GM19351 (cell line): Measurements from ENCODE around the gene HCFC1R1.

Source experiments
- ATAC-seq: cut with Tn5 transposase; IDR thresholded peaks from one replicate; pipeline ENCODE4 v1.9.1; 2021; ENCODE audit warnings: mild to moderate bottlenecking, moderate library complexity; ENCODE audit not compliant: unreplicated experiment

The HCFC1R1 gene

GRCh38 chr16:3003582-3004270 is 20.0 kb downstream of the HCFC1R1 start:
- peak; percentile 96 for ATAC-seq

- no peak for ATAC-seq
Observed at GRCh38 chr16:3001316-3001715, 22.4 kb downstream of the HCFC1R1 start.

DNA sequence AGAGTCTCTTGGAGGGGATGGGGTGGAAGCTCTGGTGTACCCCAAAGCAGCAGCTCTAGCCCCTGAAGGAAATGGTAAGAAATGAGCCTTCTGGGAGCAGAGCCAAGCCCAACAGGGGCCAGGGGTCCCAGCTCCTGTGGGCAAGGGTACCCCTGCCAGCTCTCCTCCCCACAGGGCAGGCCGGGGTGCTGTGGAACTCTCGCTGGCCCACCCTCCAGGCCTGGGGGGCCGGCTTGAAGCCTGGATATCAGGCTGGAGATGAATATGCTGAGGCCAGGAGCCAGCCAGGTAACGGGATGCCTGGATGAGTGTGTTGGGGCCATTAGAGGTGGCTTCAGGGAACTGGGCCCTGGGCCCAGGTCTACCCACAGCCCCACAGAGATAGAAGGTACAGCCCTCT is 23.2 kb downstream of the HCFC1R1 start:
- no peak for ATAC-seq

- no peak for ATAC-seq
Observed at GRCh38 chr16:2999929-3000328, 23.8 kb downstream of the HCFC1R1 start.

DNA sequence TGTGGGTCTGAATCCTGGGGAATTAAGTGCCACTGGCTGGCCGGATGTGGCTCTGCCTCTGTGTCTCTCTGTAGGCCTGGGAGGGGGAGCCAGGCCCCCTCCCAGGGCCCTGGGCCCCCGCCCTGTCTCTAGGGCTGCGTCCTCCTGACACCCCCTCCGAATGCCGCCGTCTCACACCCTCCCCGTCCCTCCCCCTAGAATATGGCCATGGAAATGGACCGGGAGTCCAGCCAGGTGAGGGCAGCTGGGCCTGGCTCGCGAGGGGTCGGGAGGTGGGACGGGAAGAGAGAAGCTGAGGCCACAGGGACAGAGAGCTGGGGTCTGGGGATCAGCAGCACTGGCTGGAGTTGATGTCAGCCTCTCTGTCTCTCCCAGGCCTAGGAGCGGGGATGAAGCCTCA is 27.4 kb downstream of the HCFC1R1 start:
- no peak for ATAC-seq

GRCh38 chr16:2992383-2993081 is 31.2 kb downstream of the HCFC1R1 start:
- no peak for ATAC-seq

DNA sequence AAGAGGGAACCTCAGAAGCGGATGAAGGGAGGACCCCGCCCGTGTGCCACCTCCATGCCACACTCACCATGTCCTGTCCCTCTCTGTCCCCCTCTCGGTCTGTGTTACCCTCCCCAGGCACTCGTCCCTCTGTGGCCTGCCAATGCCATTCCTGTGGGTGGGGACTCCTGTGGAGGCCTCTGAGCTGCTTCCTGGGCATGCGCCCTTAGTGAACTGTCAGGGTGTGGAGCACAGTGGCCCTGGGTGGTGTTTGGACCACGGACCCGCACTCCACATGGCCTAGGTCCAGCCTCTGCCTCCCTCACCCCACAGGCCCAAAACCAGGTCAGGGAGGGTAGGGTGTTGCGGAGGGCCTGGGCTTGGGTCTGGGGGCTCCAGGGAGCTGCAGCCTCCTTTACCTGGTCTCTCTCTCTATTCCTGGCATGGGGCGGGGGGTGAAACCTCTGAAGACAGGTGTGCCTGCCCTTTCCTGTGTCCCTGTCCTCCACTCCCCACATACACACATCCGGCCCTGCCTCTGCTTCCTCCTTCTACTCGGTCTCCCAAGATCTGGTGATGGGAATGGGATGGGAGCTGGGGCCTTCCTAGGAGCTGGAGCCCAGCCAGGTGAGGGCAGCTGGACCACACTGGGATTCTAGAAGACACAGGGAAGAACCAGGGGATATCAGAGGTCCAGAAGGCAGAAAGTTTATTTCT is 32.0 kb downstream of the HCFC1R1 start:
- no peak for ATAC-seq

DNA sequence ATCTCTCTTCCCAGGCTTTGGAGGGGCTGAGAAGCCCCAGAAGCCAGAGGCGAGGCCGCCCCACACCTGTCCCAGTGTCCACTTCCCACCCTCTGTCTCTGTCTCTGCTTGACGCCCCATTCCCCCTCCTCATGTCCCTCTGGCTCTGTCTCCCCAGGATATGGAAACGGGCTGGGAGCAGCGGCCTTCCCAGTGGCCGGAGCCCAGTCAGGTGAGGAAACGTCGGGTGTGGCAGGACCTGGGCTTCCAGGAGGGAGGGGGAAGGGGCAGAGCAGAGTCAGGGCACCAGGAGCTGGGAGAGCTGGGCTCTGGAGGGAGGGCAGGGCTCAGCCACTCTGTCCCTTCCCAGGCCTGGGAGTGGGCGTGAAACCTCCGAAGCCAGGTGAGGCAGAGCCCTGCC is 32.9 kb downstream of the HCFC1R1 start:
- no peak for ATAC-seq

GRCh38 chr16:2988590-2989099 is 35.1 kb downstream of the HCFC1R1 start:
- no peak for ATAC-seq

- ATAC-seq = no peak
Observed at GRCh38 chr16:2987833-2988232, 35.9 kb downstream of the HCFC1R1 start.

DNA sequence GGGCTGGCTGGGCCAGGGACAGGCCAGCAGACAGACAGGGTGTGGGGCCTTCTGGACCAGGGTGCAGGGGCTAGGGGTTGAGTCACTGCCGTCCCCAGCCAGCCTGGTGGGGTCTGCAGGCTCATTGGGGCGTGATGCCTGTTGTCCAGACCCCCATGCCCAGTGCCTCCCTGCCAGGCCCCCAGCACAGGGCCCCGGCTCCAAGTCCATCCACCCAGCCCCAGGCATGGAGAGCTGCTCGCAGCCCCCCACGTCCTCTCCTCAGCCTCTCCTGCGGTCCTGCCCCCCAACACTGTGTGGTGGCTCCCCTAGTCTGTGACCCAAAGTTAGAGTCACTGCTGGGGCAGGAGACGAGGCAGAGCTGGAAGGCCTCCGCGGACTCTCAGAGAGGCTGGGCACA is 36.5 kb downstream of the HCFC1R1 start:
- no peak for ATAC-seq

DNA sequence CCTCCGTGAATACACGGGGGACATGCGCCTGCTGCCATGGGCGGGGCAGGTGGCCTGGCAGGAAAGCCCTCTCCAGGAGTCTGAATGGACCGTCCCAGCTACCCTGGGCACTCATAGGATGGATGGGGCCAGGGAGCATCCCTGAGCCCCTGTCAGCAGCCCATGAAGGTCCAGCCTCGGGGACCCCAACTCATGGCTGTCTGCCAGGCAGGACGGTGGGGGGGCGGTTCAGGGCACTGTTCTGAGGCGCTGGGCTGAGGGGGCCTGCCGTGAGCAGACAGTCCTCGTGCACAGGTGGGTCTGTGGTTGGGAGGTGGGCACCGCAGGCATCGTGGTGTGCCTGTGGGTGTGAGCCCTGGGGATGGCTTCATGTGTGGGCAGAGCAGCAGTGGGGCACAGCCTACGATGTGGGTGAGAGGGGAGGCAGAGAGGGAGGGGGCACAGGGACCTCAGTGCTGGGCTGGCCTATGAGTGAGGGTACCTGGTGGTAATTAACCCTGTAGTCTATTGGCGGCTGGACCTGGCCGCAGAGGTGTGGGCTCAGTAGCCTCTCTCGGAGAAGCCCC is 37.0 kb downstream of the HCFC1R1 start:
- no peak for ATAC-seq

DNA sequence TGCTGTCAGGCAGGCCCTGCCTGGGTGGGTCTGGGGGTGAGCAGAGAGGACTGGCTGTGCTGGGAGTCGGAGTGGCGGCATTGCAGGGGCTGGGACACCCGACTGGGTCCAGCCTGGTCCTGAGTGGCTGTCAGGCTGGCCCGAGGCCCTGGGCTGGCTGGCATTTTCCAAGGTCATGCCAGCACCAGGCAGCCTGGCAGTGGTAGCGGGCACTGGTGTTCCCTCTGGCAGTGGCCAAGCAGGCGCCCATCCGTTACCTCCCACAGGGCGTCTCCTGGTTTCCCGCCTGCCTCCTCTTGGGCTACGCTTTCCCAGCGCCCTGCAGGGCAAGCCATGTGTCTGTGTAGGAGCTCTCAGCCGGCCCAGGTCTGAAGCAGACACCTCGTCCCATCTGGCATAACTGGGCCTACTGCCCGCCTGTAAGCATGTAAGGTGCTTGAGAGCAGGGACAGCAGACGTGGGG is 37.8 kb downstream of the HCFC1R1 start:
- ATAC-seq = no peak

DNA sequence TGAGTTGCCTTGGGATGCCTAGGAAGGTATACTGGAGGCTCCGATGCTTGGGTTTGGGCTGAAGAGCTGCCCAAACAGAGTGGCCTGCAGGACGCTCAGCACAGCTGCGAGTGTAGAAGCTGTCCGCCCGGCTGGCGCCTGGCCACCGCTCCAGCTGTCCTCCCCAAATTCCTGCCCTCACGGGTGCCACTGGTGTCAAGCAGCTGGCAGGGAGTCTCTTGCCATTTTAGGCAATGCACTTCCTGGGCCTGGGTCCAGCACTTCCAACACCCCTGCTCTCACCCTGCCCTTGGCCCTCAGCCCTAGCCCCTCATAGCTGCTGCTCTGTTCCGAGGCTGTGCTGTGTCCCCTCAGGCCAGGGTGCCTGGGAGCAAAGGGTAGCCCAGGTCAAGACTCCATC is 38.3 kb downstream of the HCFC1R1 start:
- ATAC-seq = no peak

DNA sequence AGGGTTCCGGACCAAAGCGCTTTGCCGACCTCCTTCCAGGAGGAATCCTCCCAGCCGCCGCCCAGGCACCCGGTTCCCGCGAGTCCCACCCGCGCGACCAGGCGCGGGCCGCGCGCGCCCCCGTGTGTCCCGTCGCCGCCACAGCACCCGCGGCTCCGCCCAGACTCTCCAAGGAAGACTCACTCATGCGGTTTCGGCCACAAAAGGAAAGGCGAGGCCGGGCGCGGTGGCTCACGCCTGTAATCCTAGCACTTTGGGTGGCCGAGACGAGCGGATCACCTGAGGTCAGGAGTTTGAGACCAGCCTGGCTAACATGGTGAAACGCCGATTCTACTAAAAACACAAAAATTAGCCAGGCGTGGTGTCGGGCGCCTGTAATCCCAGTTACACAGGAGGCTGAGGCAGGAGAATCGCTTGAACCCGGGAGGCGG is 40.0 kb downstream of the HCFC1R1 start:
- no peak for ATAC-seq

DNA sequence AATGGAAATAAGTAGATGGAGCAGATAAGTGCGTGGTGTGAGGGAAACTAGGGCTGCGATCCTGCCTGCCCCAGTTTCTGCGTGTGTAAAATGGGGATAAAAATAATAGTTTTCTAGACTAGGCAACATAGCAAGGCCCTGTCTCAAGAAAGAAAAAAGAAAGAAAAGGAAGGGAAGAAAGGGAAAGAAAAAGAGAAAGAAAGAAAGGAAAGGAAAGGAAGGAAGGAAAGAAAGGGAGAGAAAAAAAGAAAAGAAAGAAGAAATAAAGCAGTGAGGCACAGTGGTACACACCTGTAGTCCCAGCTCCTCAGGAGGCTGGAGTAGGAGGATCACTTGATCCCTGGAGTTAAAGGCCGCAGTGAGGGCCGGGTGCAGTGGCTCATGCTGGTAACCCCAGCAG is 41.3 kb downstream of the HCFC1R1 start:
- no peak for ATAC-seq

- ATAC-seq = no peak
Observed at GRCh38 chr16:2981899-2982250, 41.9 kb downstream of the HCFC1R1 start.

DNA sequence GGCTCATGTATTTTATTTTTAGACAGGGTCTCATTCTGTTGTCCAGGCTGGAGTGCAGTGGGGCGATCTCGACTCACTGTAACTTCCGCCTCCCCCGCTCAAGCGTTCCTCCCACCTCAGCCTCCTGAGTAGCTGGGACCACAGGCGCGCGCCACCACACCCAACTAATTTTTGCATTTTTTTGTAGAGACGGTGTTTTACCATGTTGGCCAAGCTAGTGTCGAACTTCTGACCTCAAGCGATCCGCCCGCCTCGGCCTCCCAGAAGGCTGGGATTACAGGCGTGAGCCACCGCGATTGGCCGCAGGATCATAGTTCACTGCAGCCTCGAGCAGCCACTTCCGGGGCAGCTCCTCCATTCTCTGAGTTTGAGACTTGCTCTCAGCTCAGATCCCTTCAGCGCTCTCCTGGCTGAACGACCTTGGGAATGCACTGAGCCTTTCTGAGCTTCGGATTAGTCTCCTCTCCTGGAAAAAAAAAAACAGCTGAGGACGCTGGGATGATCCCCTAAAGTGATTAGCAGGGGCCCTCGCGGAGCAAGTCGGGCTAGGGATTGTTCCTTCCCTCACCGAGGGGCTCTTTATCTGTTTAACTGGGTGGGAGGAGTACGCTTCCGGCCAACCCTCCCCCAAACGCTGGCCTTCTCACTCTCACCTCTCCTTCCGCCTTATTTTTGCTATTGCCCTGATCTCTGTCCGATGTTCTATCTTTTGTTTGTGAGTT is 42.4 kb downstream of the HCFC1R1 start:
- ATAC-seq = no peak

GRCh38 chr16:2980227-2981176 is 43.2 kb downstream of the HCFC1R1 start, which contains the start of gene PKMYT1:
Gene PKMYT1, minus strand, starts transcription at chr16:2980446. Its CDS starts 789 bp downstream, at chr16:2979657.
- peak; percentile 75 for ATAC-seq
